Astrocyte of the hippocampus (primary cell): ENCODE data around the gene SYMPK.

Source experiments
- DNase-seq: peaks from one replicate; pipeline ENCODE4 v3.0.0; 2011; ENCODE audit warnings: low read depth, low spot score

Gene SYMPK

DNA sequence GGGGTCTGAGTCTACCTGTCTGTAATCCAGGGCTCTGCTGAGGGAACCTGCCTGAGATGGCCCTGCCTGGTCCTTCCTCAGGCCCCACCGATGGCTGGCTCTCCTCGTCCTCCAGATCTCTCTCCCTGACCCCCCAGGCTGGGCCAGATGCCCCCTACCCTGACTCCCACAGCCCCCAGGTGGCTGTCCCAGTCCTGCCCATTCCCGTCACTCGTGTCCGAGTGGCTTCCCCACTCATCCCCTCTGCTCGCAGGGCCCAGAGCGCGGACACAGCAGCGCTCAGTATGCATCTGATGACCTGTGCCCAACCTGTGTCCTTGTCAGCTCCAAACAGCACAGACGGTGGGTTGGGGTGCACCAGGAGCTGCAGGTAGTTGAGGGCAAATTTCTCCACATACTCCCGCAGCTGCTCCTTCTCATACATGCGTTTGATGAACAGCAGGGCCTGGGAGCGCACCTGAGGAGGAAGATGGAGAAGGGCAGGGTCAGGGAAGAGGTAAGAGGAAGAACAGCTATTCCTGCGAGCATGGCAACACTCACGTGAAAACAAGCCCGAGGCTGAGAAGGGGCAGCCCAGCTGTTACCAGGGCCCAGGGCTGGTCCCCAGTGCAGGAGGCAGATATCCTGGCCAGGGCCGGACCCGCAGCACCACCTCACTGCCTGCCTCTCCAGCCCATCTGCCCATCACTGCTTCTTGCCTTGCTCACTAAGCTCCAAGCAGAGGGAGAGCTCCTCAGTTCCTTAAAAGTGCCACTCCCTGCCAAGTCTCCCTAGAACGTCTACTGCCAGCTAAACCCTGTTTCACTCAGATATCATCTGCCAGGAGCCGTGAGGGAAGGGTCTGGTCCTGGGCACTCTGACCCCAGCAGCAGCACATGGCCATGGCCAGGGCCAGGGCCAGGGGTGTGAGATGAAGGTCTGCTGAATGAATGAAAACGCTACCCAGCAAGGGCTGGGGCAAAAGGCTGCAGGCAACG lies 36.7 kb downstream of the SYMPK start:
- DNase-seq = no peak

DNA sequence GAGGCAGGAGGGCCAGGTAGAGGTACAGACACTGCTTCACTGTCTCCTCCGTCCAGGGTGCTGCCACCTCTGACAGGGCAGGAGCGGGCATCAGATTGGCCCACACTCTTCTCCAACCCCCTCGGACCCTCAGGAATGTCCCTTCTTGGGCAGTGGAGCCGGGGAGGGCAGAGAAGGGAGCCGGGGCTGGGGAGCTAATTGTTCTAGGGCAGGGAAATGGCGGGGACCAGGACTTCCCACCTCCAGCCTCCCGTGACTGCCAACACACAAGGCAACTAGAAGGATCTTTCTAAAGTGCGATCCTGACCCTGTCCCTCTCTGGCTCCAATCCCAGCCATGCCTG lies 37.7 kb downstream of the SYMPK start:
- DNase-seq = no peak

DNA sequence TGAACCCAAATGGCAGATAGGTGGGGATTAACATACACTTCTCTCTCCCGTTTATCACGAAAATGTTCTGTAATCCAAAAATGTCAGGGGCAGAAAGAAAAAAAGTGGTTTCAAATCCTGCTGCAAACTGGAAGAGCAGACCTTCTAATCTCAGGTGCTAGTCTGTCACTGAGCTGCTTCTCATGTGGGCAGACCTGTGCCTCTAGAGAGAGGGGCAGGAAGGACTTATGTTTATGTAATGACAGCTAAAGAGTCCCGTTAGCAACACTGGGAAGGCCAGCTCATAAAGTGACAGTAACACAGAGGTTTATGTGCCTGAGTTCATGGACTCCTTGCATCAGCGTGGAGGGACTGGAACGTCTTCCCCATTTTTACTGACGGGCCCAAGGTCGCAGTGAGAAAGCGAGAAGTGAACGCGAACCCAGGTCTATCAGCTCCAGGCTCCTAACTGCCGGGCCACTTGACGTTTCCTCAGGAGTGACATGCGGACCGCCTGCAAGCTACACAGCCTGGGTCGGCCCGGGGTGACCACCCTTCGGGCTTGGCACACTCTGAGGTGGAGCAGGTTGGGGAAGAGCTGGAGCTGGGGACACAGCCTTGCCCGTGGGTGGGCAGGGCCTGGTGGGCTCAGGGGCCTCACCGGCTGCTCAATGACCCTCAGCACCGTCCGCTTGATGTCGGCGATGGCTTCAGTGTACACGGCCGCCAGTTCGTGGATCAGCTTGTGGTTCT lies 38.2 kb downstream of the SYMPK start:
- no peak for DNase-seq

DNA sequence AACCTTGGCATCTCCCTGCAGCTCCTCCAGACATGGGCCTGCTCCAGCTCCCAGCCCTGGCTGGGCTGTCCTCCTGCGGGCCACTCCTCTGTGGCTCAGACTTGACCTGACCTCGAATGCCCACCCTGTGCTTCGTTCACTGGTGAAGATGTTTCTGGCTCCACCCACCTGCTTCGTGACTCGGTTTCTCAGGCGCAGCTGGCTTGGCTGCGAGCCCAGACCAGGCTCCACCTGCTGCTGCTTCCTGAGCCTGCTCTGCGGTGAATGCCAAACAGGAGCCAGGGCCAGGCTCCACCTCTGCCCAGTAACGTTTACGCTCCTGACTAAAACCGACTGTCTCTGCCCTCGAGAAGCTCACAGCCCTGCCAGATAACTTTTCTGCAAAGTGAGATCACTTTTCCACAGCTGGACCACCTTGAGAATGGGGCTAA lies 38.9 kb downstream of the SYMPK start:
- DNase-seq = no peak

DNA sequence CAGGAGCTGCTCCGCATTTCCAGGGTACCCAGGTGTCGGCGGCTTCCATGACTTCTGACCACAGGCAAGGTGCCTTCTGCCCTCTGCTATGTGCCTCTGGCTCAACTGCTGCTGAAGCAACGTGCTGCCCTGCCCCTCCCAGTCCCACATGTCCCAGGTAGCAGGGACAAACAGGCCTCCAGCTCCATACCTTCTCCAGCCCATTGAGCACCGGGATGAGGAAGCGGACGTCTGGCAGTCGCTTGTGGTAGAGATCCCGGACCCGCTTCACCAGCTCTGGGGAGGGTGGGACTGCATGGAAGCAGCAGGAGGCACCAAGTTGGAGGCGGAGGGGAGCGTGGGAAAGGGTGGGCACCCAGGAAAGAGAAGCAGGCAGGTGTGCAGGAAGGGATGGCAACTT lies 39.8 kb downstream of the SYMPK start:
- DNase-seq = no peak

DNA sequence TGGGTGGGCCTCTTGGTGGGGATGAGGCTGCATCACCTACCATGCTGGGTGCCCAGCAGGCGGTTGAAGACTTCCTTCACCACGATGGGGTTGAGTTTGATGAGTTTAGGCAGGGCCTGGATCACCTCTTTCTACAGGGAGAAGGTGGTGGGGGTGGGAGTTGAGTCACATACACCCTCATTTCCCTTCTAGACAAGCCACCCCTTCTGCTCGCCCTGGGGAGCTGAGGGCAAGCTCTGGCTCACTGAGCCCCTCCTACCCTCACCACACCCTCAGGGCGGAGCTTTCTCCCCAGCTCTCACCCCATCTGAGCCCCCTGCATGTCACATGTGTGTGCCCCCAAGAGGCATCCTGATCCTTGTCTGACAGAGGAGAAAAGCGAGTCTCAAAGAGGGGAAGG lies 40.2 kb downstream of the SYMPK start:
- no peak for DNase-seq

DNA sequence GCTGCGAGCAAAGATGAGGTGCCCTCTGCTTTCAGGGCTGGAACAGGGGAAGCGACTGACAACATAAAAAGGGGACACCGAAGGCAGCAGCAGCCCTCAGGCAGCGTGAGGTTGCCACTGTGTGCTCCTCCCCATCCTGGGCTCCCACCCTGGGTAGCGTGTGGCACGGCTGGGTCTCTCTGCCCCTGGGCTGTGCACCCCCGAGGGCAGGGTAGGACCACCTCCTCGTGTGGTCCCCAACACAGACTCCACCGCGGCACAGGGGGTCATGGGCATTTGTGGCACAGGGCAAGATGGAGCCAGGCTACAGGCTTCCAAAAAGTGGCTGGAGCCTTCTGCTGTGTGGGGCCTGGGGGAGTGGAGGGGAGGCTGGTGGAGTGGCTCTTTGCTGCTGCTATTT lies 41.4 kb downstream of the SYMPK start:
- no peak for DNase-seq

DNA sequence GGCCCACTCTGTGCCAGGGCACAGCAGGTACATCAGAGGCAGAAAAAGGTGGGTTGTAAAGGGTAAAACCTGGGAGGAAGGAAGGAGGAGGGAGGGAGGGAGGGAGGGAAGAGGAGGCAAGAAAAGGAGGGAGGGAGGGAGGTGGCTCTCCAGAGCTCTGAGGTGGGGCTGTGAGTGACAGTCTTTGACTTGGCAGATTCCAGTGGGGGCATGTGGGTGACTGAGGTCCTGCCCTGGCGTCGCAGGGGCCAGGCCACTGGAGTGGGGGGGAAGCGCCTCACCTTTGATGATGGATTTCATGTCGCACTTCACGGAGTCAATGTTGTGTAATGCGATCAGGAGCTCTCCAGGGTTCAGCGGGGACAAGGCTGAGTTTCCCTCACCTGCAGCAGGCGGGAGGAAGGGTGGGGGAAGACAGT lies 41.8 kb downstream of the SYMPK start:
- DNase-seq = no peak

DNA sequence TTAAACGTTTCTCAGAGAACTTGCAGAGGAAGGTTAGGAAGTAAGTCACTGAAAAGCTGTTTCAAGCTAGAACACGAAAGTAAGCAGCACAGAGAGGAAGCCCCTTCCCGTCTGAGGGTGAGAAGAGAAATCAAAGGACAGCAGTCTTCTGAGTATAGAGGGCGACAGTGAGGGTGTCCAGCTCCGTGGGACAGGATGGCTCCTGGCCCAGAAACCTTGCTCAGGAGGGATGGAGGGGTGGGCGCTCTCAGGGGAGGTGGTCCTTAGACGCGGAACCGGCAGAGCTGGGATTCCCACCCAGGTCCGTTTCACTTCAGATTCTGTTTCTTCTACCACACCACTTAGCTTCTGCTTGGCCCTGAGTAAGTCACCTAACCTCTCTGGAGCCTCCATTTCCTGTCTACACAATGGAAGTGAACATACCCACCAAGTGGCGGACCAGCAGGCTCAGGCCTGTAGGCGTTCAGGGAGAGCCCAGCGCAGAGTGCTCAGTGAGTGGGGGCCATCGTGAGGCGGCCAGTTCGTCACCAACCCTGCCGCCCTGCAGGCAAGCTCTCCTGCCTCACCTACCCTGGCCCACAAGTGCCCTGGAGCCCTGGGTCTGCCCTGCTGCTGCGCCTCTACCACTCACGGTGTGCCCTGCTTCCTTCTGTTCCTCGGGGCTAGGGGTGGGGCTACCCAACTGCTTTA lies 42.4 kb downstream of the SYMPK start:
- DNase-seq = no peak

DNA sequence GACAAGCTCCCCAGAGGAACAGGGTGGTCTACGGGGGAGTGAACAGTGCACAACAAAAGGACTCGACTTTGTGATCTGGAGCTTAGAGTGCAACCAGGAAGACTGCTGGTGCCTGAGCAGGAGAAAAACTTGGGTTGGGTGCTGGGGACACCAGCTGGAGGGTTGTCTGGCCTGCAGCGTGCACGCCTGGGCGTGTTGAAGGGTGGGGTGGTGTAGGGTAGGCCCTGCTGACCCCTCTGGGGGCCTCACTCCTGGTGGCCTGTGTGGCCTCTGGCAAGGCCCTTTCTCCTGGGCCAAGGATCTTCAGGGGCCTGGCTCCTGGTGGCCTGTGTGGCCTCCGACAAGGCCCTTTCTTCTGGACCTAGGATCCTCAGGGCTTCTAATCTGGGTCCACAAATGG lies 43.2 kb downstream of the SYMPK start:
- no peak for DNase-seq

DNA sequence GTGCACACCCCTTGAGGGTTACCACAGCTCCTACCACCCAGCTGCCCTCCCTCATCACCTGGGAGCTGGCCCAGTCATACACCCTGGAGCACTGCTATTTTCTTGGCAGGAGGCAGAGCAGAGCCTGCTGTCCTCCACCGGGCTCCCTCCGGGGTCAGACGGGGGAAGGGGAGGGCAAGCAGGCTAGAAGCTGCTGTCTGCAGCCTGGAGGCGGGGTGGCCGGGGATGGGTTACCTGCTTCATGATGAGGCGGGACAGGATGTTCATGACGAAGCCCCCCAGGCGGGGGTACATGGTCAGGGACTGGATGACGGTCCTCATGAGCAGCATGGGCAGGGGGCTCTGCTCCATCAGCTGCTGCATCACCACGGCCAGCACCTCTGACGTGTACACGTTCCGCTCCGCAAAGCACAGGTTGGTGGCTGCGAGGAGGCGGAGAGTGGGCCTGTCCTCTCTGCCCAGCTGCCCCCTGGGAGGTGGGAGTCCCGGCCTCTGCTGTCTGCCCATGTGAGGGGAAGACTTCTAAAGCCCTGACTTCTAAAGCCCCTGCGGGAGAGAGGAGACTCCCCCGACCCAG lies 45.1 kb downstream of the SYMPK start:
- DNase-seq = no peak

DNA sequence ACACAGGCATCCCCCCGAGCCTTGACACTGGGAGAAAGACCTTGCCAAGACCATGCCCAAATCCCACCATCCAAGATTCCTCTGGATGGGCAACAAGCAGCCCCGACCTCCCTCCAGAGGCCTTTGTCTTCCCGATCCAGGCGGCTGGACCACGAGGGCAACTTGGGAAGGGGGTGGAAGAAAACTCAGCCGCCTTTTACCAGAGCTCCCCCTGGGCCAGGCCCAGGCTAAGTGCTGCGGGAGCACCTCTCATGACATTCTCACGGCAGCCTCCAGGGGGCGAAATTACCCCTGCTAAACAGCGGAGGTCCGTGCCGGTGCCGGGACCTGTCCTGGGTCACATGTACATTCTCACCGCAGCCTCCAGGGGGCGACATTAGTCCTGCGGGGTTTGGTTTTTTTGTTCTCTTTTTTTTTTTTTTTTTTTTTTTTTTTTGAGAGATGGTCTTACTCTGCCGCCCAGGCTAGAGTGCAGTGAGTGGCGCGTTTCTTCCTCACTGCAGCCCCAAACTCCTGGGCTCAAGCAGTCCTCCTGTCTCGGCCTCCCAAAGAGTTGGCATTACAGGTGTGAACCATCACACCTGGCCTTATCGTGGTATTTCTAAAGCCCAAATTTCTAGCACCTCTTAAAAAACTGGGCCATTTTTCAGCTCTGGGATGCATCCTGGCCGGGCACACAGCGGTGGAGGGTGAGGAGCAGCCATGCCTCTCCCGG lies 45.8 kb downstream of the SYMPK start:
- peak; percentile 98 for DNase-seq

DNA sequence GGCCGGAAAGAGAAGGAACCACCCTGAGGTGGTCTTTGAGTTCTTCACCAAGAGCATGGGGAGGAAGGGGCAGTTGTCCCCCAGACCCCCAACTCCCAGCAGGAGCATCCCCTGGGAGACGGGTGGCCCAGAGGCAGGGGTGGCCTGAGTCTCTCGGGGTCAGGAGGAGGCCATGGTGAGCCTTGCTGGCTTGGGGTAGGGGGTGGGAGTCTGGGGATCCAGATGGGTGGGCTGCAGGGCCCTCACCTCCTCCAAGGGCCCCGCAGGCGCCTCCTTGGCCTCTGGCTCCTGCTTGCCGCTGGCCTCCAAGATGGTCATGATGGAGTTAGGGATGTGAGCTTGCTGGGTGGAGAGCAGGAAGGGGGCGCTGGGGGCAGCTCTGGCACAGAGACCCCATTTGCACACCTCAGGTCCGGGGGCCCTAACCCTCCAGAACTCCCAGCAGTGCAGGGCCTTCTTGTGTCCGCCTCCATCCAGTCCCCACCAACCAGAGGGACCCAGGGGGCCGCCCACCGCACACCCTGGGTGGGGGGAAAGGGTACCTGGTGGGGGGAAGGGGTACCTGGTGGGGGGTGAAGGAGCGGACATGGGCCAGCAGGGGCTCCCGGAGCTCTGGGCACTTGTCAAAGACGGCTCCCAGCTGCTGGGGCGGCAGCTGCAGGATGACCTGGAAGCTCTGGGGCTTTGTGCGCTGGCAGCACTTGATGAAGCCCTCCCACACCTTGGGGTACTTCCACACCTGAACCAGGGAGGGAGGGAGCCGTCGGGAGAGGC lies 46.5 kb downstream of the SYMPK start:
- no peak for DNase-seq

DNA sequence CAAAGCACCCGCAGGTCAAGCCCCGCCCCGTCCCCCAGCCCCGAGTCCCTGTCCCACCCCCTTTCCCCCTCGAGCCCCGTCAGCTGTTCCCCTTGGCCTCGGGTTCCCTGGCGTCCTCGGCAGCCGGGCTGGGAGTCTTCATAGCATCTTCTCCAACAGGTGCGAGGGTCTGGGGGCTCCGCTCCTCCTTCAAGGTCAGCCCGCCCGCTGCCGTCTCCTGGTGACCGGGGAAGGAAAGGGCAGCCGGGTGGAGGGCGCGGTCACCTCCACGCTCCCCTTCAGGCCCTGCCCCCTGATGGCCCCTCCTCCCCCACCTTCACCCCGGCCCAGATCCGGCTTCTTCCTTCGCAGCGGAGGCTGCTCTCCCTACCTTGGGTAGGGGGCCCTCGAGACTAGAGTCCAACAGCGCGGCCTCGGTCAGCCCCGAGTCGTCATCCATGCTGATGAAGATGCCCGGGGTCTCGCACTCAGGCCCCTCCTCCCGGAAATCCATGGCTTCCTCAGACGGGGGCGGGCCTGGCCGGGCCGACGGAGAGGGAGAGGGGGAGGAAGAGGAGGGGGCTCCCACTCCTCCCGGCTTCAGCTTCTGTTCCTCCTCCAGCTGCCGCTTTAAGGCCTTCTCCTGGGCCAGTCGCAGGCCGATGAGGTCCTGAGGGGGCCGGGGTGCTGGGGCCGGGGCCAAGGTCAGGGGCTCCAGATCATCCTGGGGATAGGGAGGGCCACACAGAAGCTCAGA lies 47.3 kb downstream of the SYMPK start:
- DNase-seq = peak; percentile 66

DNA sequence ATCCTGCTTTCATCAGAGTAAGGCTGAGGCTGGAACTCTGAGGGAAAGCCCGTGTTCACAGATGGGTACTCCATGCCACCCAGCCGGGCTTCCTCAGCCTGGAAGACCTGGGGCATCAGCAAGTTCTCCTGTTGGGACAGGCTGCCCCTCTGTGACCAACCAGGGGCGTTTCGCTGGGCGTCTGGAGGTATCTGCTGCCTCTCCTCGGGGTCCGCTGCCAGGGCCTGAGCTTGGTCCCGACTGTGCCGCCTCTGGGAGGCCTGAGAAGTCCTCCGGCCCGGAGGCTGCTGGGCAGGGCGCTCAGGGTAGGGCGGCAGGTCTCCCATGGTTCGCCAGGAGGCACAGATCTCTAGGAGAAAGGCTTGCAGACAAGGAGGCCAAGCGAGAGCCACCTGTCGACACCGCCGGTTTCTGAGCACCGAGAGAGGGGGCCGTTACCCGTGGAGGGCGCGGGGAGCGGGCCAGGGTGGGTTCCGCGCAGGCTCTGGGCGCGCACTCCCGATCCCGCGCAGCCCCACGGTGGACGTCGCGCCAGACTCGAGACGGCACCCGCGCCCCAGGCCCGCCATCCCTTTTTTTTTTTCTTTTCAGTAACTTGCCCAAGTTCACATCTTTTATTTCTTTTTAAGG lies 48.0 kb downstream of the SYMPK start, which contains the start of gene RSPH6A:
TSS of gene RSPH6A (minus strand) at position 458 of the 630 bp plus-strand sequence. CDS start at position 326, 132 bp downstream.
- peak; percentile 32 for DNase-seq

DNA sequence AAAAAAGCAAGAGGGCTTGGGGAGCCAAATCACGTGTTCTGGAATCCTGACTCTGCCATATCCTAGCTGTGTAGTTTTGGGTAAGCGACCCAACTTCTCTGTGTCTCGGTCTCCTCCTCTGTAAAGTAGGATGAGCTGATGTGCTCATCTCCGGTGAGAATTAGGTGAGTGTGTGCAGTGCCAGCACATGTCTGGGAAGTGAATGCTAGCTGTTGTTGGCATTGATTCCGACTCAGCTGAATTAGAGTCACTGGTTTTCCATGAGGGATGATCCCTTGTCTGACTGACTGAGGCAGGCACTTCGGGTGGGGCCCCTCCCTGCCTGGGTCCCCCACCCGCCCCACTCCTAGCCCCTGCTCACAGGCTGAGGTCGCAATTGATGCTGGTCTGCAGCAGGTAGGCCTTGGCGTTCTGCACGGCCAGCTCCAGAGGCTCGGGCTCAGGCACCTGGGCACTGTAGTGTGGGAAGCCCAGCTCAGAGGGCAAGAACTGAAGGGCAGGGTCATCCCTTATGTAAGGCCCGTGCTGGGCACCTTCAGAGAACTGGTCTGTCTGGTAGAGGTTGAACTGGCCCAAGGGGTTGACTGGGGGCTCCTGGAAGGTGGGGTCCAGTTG lies 48.7 kb downstream of the SYMPK start:
- no peak for DNase-seq

DNA sequence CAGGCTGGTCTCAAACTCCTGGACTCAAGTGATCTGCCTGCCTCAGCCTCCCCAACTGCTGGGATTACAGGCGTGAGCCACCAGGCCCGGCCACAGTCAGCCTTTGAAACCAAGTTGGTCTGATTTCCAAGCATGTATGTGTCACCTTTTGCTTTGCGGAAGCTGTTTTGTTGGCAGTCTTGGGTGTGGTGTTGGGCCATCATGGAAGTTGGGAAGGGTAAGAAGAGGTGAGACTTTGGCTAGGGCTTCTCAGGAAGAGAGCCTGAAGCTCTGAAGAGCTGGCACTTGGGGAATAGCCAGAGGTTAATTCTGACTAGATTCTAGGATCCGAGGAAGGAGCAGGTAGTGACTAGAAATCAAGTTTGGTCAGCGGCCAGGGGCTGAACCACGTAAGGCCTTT lies 50.6 kb downstream of the SYMPK start:
- DNase-seq = no peak

DNA sequence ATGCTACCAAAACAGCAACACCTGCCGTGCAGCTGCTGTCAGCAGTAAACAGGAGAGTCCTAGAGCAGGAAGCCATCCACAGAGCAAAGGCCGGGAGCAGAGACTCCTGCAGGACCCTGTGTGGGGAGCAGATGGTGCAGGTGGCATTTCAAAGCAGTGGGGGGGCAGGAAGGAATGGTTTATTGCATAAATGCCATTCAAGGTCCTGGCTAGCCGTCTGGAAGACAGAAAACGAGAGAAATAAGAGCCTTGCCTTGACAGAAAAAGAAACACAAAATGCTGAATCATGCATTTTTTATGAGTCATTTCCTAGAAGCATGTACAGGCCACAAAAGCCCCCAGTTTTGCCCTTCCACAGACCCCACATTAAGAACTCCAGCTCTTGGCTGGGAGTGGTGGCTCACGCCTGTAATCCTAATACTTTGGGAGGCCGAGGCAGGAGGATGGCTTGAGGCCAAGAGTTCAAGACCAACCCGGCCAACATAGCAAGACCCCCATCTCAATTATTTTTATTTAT lies 53.2 kb downstream of the SYMPK start:
- DNase-seq = peak; percentile 70

DNA sequence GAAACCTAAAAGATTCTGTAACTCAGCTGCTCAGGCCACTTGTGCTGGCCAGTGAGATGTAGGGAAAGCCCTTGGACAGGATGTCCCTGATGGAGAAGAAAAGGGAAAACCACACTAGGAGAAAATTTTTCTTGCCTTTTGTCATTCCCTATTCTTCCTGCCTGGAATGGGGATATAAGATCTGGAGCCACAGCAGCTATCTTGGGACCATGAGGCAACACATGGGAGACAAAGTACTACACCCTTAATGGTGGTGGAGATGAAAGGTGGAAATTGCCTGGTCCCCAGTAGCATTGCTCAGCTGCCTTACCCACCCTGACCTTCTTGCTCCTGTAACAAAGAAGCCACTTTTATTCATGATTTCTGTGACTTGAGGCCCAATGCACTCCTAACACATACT lies 57.2 kb downstream of the SYMPK start:
- DNase-seq = no peak
